IPS DF 6.9 (cell line): Measurements from ENCODE around the gene MYOCD.

ENCODE experiments used
- DNase-seq: peaks from one replicate; pipeline ENCODE4 v3.0.0-alpha.2; 2013; ENCODE audit warnings: low read depth, low spot score
- H3K27ac ChIP-seq: one replicate; pipeline ENCODE4 v1.5.1; 2013; ENCODE audit warnings: low read length, control low read depth
- H3K27me3 ChIP-seq: 2 replicates; pipeline ENCODE4 v1.6.1; 2013; ENCODE audit warnings: mild to moderate bottlenecking, low read length; ENCODE audit not compliant: control insufficient read depth, insufficient read depth
- H3K36me3 ChIP-seq: 2 replicates; pipeline ENCODE4 v1.6.1; 2013; ENCODE audit warnings: low read length; ENCODE audit not compliant: control insufficient read depth, insufficient read depth
- H3K4me1 ChIP-seq: 2 replicates; pipeline ENCODE4 v1.6.1; 2013; ENCODE audit warnings: low read length; ENCODE audit not compliant: control insufficient read depth, insufficient read depth
- H3K4me3 ChIP-seq: 2 replicates; pipeline ENCODE4 v1.5.1; 2013; ENCODE audit warnings: mild to moderate bottlenecking, low read length
- H3K9me3 ChIP-seq: 2 replicates; pipeline ENCODE4 v1.6.1; 2013; ENCODE audit warnings: low read length, inconsistent platforms; ENCODE audit not compliant: control insufficient read depth, insufficient read depth
- WGBS: extraction: QIAGEN DNeasy Blood & Tissue Kit; methylation state at CpG from one replicate; pipeline ENCODE4 v1.1.7; 2013; ENCODE audit warnings: mixed read lengths, missing lambda C conversion rate; ENCODE audit not compliant: insufficient read length, insufficient coverage; 5-methylcytosine and 5-hydroxymethylcytosine counted together

Gene MYOCD

GRCh38 chr17:12665263-12666210 lies at the start of gene MYOCD:
Gene MYOCD, plus strand, starts transcription at chr17:12665890. Its CDS starts 299 bp downstream, at chr17:12666189.
- H3K4me3 ChIP-seq = peak within 1 kb of the TSS; percentile 35; the same call in 1 of the 2 replicates
- H3K27me3 ChIP-seq = no peaks in the 10 kb centered on the region
- no peaks in the 10 kb centered on the region for H3K9me3 ChIP-seq
- no peak within 1 kb of the TSS for H3K27ac ChIP-seq
- WGBS = no CpG with 5 or more reads among the region's 78 CpGs
- peak; percentile 73 for DNase-seq
- H3K4me1 ChIP-seq = no peaks in the 10 kb centered on the region
- H3K36me3 ChIP-seq = no peaks in the 10 kb centered on the region

- DNase-seq = no peak
- no peaks in the 10 kb centered on the region for H3K36me3 ChIP-seq
- no peak overlapping the region for H3K27ac ChIP-seq
- WGBS = no CpG with 5 or more reads among the region's 2 CpGs
- H3K27me3 ChIP-seq = no peaks in the 10 kb centered on the region
- no peak overlapping the region for H3K4me3 ChIP-seq
- H3K4me1 ChIP-seq = 0 out of 2 replicates have a peak, but pooled peaks cover 1% of the 10 kb centered on the region
- no peaks in the 10 kb centered on the region for H3K9me3 ChIP-seq
Measured at GRCh38 chr17:12616161-12616560, 49.5 kb upstream of the MYOCD start.

GRCh38 chr17:12618557-12618956 lies 47.1 kb upstream of the MYOCD start:
- DNase-seq = no peak
- Histone ChIP-seq H3K9me3 (no peaks in the 10 kb centered on the region), H3K36me3 (no peaks in the 10 kb centered on the region), H3K4me3 (no peak overlapping the region), H3K4me1 (0 out of 2 replicates have a peak, but pooled peaks cover under 1% of the 10 kb centered on the region), H3K27me3 (no peaks in the 10 kb centered on the region), H3K27ac (no peak overlapping the region)
- WGBS = no CpG with 5 or more reads among the region's 2 CpGs

GRCh38 chr17:12619459-12620199 lies 46.1 kb upstream of the MYOCD start:
- no peaks in the 10 kb centered on the region for H3K9me3 ChIP-seq
- no peak for DNase-seq
- H3K4me3 ChIP-seq = no peak overlapping the region
- no CpG with 5 or more reads among the region's 7 CpGs for WGBS
- H3K27ac ChIP-seq = no peak overlapping the region
- no peaks in the 10 kb centered on the region for H3K4me1 ChIP-seq
- no peaks in the 10 kb centered on the region for H3K27me3 ChIP-seq
- no peaks in the 10 kb centered on the region for H3K36me3 ChIP-seq

GRCh38 chr17:12620200-12620720 lies 45.4 kb upstream of the MYOCD start:
- H3K27ac ChIP-seq = no peak overlapping the region
- no peak for DNase-seq
- no CpG with 5 or more reads among the region's 5 CpGs for WGBS
- no peaks in the 10 kb centered on the region for H3K27me3 ChIP-seq
- H3K4me1 ChIP-seq = no peaks in the 10 kb centered on the region
- H3K9me3 ChIP-seq = no peaks in the 10 kb centered on the region
- H3K36me3 ChIP-seq = no peaks in the 10 kb centered on the region
- H3K4me3 ChIP-seq = no peak overlapping the region

GRCh38 chr17:12622726-12623125 lies 43.0 kb upstream of the MYOCD start:
- DNase-seq = no peak
- no CpG with 5 or more reads among the region's 11 CpGs for WGBS
- no peaks in the 10 kb centered on the region for H3K36me3 ChIP-seq

GRCh38 chr17:12623220-12623848 lies 42.4 kb upstream of the MYOCD start:
- Histone ChIP-seq H3K9me3 (no peaks in the 10 kb centered on the region), H3K4me1 (no peaks in the 10 kb centered on the region), H3K36me3 (no peaks in the 10 kb centered on the region), H3K27me3 (no peaks in the 10 kb centered on the region), H3K27ac (no peak overlapping the region), H3K4me3 (no peak overlapping the region)
- DNase-seq = no peak
- WGBS = no CpG with 5 or more reads among the region's 16 CpGs

More at GRCh38 chr17:12622726-12623125, 43.0 kb upstream of the MYOCD start:
- Histone ChIP-seq H3K27ac (no peak overlapping the region), H3K4me1 (no peaks in the 10 kb centered on the region), H3K27me3 (no peaks in the 10 kb centered on the region), H3K9me3 (no peaks in the 10 kb centered on the region), H3K4me3 (no peak overlapping the region)

- no peaks in the 10 kb centered on the region for H3K9me3 ChIP-seq
- H3K27me3 ChIP-seq = no peaks in the 10 kb centered on the region
- H3K4me3 ChIP-seq = no peak overlapping the region
- no peak overlapping the region for H3K27ac ChIP-seq
- DNase-seq = no peak
- no peaks in the 10 kb centered on the region for H3K36me3 ChIP-seq
- no peaks in the 10 kb centered on the region for H3K4me1 ChIP-seq
- WGBS = no CpG with 5 or more reads among the region's 3 CpGs
Measured at GRCh38 chr17:12624211-12624610, 41.5 kb upstream of the MYOCD start.

- no peaks in the 10 kb centered on the region for H3K27me3 ChIP-seq
- no peak for DNase-seq
- no peaks in the 10 kb centered on the region for H3K9me3 ChIP-seq
- WGBS = no CpG with 5 or more reads among the region's 4 CpGs
- no peak overlapping the region for H3K27ac ChIP-seq
- no peaks in the 10 kb centered on the region for H3K4me1 ChIP-seq
- no peaks in the 10 kb centered on the region for H3K36me3 ChIP-seq
- no peak overlapping the region for H3K4me3 ChIP-seq
Measured at GRCh38 chr17:12625092-12625491, 40.6 kb upstream of the MYOCD start.

GRCh38 chr17:12627177-12627629 lies 38.5 kb upstream of the MYOCD start:
- Histone ChIP-seq H3K27me3 (no peaks in the 10 kb centered on the region), H3K27ac (no peak overlapping the region), H3K9me3 (no peaks in the 10 kb centered on the region), H3K4me1 (no peaks in the 10 kb centered on the region), H3K36me3 (no peaks in the 10 kb centered on the region), H3K4me3 (no peak overlapping the region)
- no peak for DNase-seq
- WGBS = no CpG with 5 or more reads among the region's 8 CpGs
